ENCODE measurements around the gene TPI1.

- no peak for TF ChIP-seq CTCF (IDR thresholded peaks at IDR 0.05)
- no peak for TF ChIP-seq POLR2AphosphoS5 (IDR thresholded peaks at IDR 0.05)
Observed at GRCh38 chr12:6832125-6832524, 35.2 kb upstream of the TPI1 start.

Data from prostate gland (tissue), 2 donors.